Adipocyte (in vitro differentiated cells): Measurements from ENCODE around the gene GALNS.
"Not testable (repeated sequence)": the region's sequence is repeated elsewhere in the genome, so short reads cannot be mapped to it uniquely, and the experiment has no call there.

ENCODE experiments used
- DNase-seq: peaks from one replicate; pipeline ENCODE4 v3.0.0-alpha.2; 2015; ENCODE audit warnings: low read depth
- H3K27me3 ChIP-seq: replicated peaks from 2 replicates; pipeline ENCODE4 v1.7.0; 2013; ENCODE audit warnings: mild to moderate bottlenecking, low read length, moderate library complexity; ENCODE audit not compliant: control insufficient read depth, insufficient read depth
- H3K36me3 ChIP-seq: 2 replicates; pipeline ENCODE4 v1.7.0; 2013; ENCODE audit warnings: low read length, mild to moderate bottlenecking, moderate library complexity; ENCODE audit not compliant: control insufficient read depth, insufficient read depth, severe bottlenecking
- H3K4me1 ChIP-seq: 2 replicates; pipeline ENCODE4 v1.7.0; 2013; ENCODE audit warnings: mild to moderate bottlenecking, low read length, moderate library complexity; ENCODE audit not compliant: control insufficient read depth, insufficient read depth
- H3K4me3 ChIP-seq: 2 replicates; pipeline ENCODE4 v1.7.0; 2013; ENCODE audit warnings: mild to moderate bottlenecking, low read length, moderate library complexity
- H3K9ac ChIP-seq: 2 replicates; pipeline ENCODE4 v1.7.0; 2013; ENCODE audit warnings: mild to moderate bottlenecking, low read length, moderate library complexity
- H3K9me3 ChIP-seq: 2 replicates; pipeline ENCODE4 v1.7.0; 2013; ENCODE audit warnings: mild to moderate bottlenecking, low read length, moderate library complexity; ENCODE audit not compliant: control insufficient read depth

GALNS gene

DNA sequence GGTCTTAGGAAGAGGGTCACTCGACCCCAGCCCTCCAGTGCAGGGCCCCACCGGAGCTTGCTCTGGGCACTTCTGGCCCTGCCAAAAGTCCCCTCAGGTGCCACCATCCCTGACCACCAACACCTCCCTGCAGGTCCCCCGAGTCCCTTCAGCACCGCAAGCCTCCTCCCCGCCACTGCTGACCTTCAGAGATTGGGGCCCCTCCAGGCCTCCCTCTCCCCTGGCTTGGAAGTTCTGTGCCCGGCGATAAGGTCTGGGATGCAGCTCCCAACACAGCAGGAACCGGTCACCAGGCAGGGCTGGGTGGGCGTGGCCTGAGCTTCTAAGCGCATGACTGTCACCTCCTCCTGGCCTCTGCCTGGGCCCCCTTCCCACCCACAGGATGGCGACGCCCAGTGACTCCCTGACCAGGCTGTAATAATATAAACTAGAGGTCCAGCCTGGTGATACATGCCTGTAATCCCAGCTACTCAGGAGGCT is 82.9 kb downstream of the GALNS start:
- peaks cover 78% of the 10 kb centered on the region for H3K4me1 ChIP-seq
- no peaks in the 10 kb centered on the region for H3K36me3 ChIP-seq
- DNase-seq = peak; percentile 75
- H3K27me3 ChIP-seq = no peaks in the 10 kb centered on the region
- H3K9ac ChIP-seq = peak overlapping the region; percentile 83
- H3K4me3 ChIP-seq = peak overlapping the region; percentile 69
- H3K9me3 ChIP-seq = no peaks in the 10 kb centered on the region

GRCh38 chr16:88772871-88773811 is 83.6 kb downstream of the GALNS start:
- no peaks in the 10 kb centered on the region for H3K36me3 ChIP-seq
- H3K4me1 ChIP-seq = peaks cover 84% of the 10 kb centered on the region
- no peaks in the 10 kb centered on the region for H3K9me3 ChIP-seq
- H3K27me3 ChIP-seq = no peaks in the 10 kb centered on the region
- peak; percentile 93 for DNase-seq
- H3K4me3 ChIP-seq = peak overlapping the region; percentile 69
- H3K9ac ChIP-seq = peak overlapping the region; percentile 83

GRCh38 chr16:88771781-88772180 is 85.0 kb downstream of the GALNS start:
- not testable (repeated sequence) for H3K36me3 ChIP-seq, DNase-seq, H3K9me3 ChIP-seq, H3K4me3 ChIP-seq, H3K27me3 ChIP-seq
- peaks cover 84% of the 10 kb centered on the region for H3K4me1 ChIP-seq
- peak overlapping the region; percentile 83 for H3K9ac ChIP-seq

GRCh38 chr16:88771294-88771772 is 85.4 kb downstream of the GALNS start:
- no peak overlapping the region for H3K4me3 ChIP-seq
- no peaks in the 10 kb centered on the region for H3K36me3 ChIP-seq
- H3K9me3 ChIP-seq = no peaks in the 10 kb centered on the region
- peak overlapping the region; percentile 46 for H3K9ac ChIP-seq
- H3K27me3 ChIP-seq = no peaks in the 10 kb centered on the region
- H3K4me1 ChIP-seq = peaks cover 79% of the 10 kb centered on the region
- no peak for DNase-seq

- H3K9ac ChIP-seq = peak overlapping the region; percentile 46
- peak; percentile 62 for DNase-seq
- no peaks in the 10 kb centered on the region for H3K27me3 ChIP-seq
- no peak overlapping the region for H3K4me3 ChIP-seq
- H3K9me3 ChIP-seq = no peaks in the 10 kb centered on the region
- peaks cover 73% of the 10 kb centered on the region for H3K4me1 ChIP-seq
- H3K36me3 ChIP-seq = peaks cover 5% of the 10 kb centered on the region
Measured at GRCh38 chr16:88770461-88771293, 86.1 kb downstream of the GALNS start.

DNA sequence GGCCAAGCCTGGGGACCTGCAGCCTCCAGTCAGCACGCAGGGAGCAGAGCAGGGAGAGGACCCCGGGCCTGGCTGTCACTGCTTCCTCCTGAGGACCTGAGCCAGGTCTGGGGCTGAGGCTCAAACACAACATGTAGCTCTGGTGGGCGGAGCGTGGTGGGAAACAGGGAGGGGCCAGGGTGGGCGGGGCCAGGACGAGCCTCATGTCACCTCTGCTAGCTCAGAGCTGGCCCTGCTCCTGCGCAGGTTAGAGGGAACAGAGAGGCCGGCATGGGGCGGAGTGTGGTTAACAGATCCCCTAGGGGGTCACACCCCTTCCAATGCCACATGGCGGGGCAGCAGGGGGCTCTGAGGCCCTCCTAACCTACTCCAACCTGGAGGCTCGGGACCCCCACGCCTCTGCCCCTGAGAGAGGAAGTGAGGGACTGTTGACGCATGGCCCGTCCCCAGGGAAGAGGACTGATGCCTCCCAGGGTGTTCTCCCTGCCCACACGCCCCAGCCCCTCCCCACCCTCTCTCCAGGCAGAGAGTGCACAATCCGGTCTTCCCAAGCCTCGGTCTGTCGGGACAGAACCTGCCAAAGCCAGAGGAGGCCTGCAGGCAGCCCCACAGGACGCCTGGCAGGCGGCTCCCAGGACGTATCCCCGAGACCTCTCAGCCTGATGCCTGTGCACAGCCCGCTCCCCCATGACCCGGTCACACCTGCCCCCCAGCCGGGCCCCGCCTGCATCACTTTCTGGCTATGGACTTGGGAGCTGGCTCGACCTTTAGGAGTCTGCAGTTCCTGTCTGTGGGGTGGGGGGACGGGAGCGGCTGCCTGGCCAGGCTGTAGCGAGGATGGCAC is 86.9 kb downstream of the GALNS start:
- no peak for DNase-seq
- Histone ChIP-seq H3K36me3 (peaks cover 5% of the 10 kb centered on the region), H3K4me1 (peaks cover 68% of the 10 kb centered on the region), H3K4me3 (no peak overlapping the region), H3K9me3 (no peaks in the 10 kb centered on the region), H3K9ac (peak overlapping the region; percentile 75), H3K27me3 (no peaks in the 10 kb centered on the region)

- no peaks in the 10 kb centered on the region for H3K27me3 ChIP-seq
- peaks cover 52% of the 10 kb centered on the region for H3K4me1 ChIP-seq
- peaks cover 16% of the 10 kb centered on the region for H3K36me3 ChIP-seq
- peak overlapping the region; percentile 75 for H3K9ac ChIP-seq
- DNase-seq = no peak
- H3K4me3 ChIP-seq = peak overlapping the region; percentile 62
- no peaks in the 10 kb centered on the region for H3K9me3 ChIP-seq
Measured at GRCh38 chr16:88768071-88768783, 88.5 kb downstream of the GALNS start.

DNA sequence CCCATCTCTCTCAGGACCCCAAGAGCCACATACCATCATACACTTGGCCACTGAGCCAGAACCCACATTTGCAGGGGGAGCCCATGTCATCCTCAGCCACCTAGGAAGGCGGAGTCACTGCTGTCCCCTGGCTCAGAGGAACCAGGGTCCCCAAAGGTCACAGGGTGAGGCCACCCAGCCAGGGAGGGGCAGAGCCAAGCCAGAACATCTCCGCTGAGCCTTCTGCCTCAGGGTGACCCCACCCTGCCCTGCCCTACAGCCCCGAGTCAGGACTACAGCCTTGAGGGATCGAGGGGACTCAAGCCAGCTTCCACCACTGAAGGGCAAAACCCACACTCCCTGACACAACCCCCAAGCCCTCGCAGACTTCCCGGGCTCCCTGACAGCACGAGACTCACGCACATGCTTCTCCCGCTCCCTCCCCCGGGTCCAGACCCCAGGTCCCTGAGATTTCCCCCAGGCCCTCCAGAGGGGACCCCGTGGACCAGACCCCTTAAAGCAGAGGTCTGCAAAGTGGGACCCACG is 89.1 kb downstream of the GALNS start:
- Histone ChIP-seq H3K27me3 (no peaks in the 10 kb centered on the region), H3K36me3 (peaks cover 22% of the 10 kb centered on the region), H3K4me1 (peaks cover 45% of the 10 kb centered on the region), H3K4me3 (peak overlapping the region; percentile 62), H3K9me3 (no peaks in the 10 kb centered on the region), H3K9ac (peak overlapping the region; percentile 75)
- DNase-seq = no peak

GRCh38 chr16:88766975-88767374 is 89.8 kb downstream of the GALNS start:
- Histone ChIP-seq H3K9ac (peak overlapping the region; percentile 75), H3K36me3 (peaks cover 27% of the 10 kb centered on the region), H3K9me3 (no peaks in the 10 kb centered on the region), H3K4me1 (peaks cover 39% of the 10 kb centered on the region), H3K4me3 (no peak overlapping the region), H3K27me3 (no peaks in the 10 kb centered on the region)
- no peak for DNase-seq

DNA sequence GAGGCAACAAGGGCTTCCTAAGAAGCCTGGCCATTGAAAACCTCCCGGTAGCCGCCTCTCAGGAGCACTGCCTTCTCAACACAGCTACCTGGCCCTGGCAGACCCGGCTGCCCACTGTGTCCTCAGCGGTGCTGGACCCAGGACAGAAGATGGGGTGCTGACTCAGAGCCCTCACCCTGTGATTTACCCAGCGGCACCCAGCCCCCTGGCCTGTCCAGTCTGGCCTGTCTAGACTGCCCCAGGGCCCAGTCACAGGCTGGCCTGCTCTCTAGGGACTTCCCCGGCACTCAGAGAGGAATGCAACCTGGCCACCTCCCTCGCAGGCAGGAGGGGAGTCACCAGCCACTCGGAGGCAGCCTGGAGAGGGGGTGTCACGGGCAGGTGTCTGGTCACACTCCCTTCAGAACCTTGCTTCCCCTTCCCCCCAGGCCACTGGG is 91.8 kb downstream of the GALNS start:
- Histone ChIP-seq H3K4me1 (peaks cover 30% of the 10 kb centered on the region), H3K4me3 (no peak overlapping the region), H3K9me3 (no peaks in the 10 kb centered on the region), H3K36me3 (peaks cover 27% of the 10 kb centered on the region), H3K9ac (no peak overlapping the region), H3K27me3 (no peaks in the 10 kb centered on the region)
- no peak for DNase-seq
